Measurements from ENCODE around the gene OR52H1.

OR52H1 gene

GRCh38 chr11:5548440-5548839 lies at the start of gene OR52H1:
Gene OR52H1, minus strand, starts transcription at chr11:5548540. Its CDS starts 3,035 bp downstream, at chr11:5545505.
- TF ChIP-seq CEBPB (IDR thresholded peaks at IDR 0.05) = no peak
- TF ChIP-seq TEAD4 (IDR thresholded peaks at IDR 0.05) = no peak

GRCh38 chr11:5597953-5598352 lies 49.6 kb upstream of the OR52H1 start:
- TF ChIP-seq NFIC (IDR thresholded peaks at IDR 0.05) = no peak
- no peak for TF ChIP-seq FOXM1 (IDR thresholded peaks at IDR 0.05; ENCODE audit: borderline replicate concordance, low read depth)
- TF ChIP-seq TAF1 (IDR thresholded peaks at IDR 0.05; ENCODE audit: low read depth) = no peak
- TF ChIP-seq TEAD4 (IDR thresholded peaks at IDR 0.05) = no peak
- no peak for TF ChIP-seq TCF12 (IDR thresholded peaks at IDR 0.05; ENCODE audit: low read depth)
- TF ChIP-seq MAX (IDR thresholded peaks at IDR 0.05) = no peak
- TF ChIP-seq EP300 (IDR thresholded peaks at IDR 0.05; ENCODE audit: borderline replicate concordance) = no peak
- TF ChIP-seq, protein P1, sequence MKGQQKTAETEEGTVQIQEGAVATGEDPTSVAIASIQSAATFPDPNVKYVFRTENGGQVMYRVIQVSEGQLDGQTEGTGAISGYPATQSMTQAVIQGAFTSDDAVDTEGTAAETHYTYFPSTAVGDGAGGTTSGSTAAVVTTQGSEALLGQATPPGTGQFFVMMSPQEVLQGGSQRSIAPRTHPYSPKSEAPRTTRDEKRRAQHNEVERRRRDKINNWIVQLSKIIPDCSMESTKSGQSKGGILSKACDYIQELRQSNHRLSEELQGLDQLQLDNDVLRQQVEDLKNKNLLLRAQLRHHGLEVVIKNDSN (IDR thresholded peaks at IDR 0.05) = no peak
- TF ChIP-seq YY1 (IDR thresholded peaks at IDR 0.05; ENCODE audit: low read depth) = no peak
- no peak for TF ChIP-seq CEBPB (IDR thresholded peaks at IDR 0.05)

DNA sequence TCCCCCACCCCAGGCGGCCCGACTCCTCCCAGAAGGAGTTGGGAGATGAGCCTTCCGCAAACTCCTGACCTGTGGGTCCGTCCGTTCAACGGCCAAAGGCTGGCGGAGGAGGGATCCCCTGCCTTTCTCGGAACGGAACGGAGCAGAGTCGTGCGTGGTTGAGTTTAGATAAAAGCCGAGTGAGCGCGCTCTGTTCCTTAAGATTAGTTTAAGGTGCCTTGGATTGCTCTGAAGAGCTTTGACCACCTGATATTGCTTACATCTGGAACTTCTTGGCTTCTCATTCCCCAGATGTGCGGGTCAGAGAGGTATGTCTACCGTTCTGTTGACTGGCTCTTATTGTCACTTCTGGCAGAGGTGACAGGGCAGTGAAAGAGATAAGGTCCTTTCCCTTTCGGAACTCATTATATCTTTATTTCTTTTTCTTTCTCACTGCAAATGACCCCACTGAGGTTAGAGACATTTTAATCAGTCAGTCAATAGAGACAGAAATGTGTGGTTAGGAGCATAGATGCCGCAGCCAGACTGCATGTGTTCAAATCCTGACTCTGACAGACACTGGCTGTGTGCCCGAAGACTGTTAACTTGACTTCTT lies 48.4 kb upstream of the OR52H1 start, which contains the start of gene TRIM6:
TRIM6 (plus strand) TSS at position 31 of the 595 bp plus-strand sequence; CDS start at position 292, 261 bp downstream.
- TF ChIP-seq CEBPB (IDR thresholded peaks at IDR 0.05) (no peak), YY1 (IDR thresholded peaks at IDR 0.05; ENCODE audit: low read depth) (no peak), TAF1 (IDR thresholded peaks at IDR 0.05; ENCODE audit: low read depth) (no peak), EP300 (IDR thresholded peaks at IDR 0.05; ENCODE audit: borderline replicate concordance) (no peak), TEAD4 (IDR thresholded peaks at IDR 0.05) (no peak), REST (IDR thresholded peaks at IDR 0.05; ENCODE audit: low read depth) (no peak)
- TF ChIP-seq, protein P1 (IDR thresholded peaks at IDR 0.05) = no peak

- no peak for TF ChIP-seq ZBTB7A (IDR thresholded peaks at IDR 0.05; ENCODE audit: low read depth)
- no peak for TF ChIP-seq RAD21 (IDR thresholded peaks at IDR 0.05; ENCODE audit: low read depth)
- no peak for TF ChIP-seq EP300 (IDR thresholded peaks at IDR 0.05; ENCODE audit: borderline replicate concordance)
- TF ChIP-seq TEAD4 (IDR thresholded peaks at IDR 0.05) = no peak
- no peak for TF ChIP-seq EGR1 (IDR thresholded peaks at IDR 0.05)
- no peak for TF ChIP-seq MAX (IDR thresholded peaks at IDR 0.05)
- TF ChIP-seq CEBPB (IDR thresholded peaks at IDR 0.05) = no peak
- TF ChIP-seq FOXM1 (IDR thresholded peaks at IDR 0.05; ENCODE audit: borderline replicate concordance, low read depth) = no peak
These were observed 44.8 kb upstream of the OR52H1 start for GRCh38 chr11:5593146-5593545.

DNA sequence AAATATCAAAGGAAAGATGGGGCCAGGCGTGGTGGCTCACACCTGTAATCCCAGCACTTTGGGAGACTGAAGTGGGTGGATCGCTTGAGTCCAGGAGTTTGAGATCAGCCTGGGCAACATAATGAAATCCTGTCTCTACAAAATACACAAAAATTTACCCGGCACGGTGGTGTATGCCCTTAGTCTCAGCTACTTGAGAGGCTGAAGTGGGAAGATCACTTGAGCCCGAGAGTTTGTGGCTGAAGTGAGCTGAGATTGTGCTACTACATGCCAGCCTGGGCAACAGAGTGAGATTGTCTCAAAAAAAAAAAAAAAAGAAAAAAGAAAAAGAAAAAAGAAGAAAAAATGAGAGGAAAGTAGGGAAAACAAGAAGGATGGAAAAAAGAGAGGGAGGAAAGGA lies 44.3 kb upstream of the OR52H1 start:
- no peak for TF ChIP-seq CREB1 (IDR thresholded peaks at IDR 0.05; ENCODE audit: low read depth)
- TF ChIP-seq ZBTB7A (IDR thresholded peaks at IDR 0.05; ENCODE audit: low read depth) = no peak
- TF ChIP-seq REST (IDR thresholded peaks at IDR 0.05; ENCODE audit: low read depth) = no peak
- no peak for TF ChIP-seq RAD21 (IDR thresholded peaks at IDR 0.05; ENCODE audit: low read depth)
- no peak for TF ChIP-seq TAF1 (IDR thresholded peaks at IDR 0.05; ENCODE audit: low read depth)
- no peak for TF ChIP-seq FOXM1 (IDR thresholded peaks at IDR 0.05; ENCODE audit: borderline replicate concordance, low read depth)
- no peak for TF ChIP-seq TCF12 (IDR thresholded peaks at IDR 0.05; ENCODE audit: low read depth)
- no peak for TF ChIP-seq TEAD4 (IDR thresholded peaks at IDR 0.05)
- TF ChIP-seq NFIC (IDR thresholded peaks at IDR 0.05) = no peak
- TF ChIP-seq EGR1 (IDR thresholded peaks at IDR 0.05) = no peak
- TF ChIP-seq EP300 (IDR thresholded peaks at IDR 0.05; ENCODE audit: borderline replicate concordance) = no peak
- TF ChIP-seq MAX (IDR thresholded peaks at IDR 0.05) = no peak
- TF ChIP-seq, protein P1 (IDR thresholded peaks at IDR 0.05) = no peak
- TF ChIP-seq CEBPB (IDR thresholded peaks at IDR 0.05) = no peak
- no peak for TF ChIP-seq YY1 (IDR thresholded peaks at IDR 0.05; ENCODE audit: low read depth)

All from Ishikawa (cell line).